Astrocyte (in vitro differentiated cells and primary cell): ENCODE measurements around the gene METTL9.

Source experiments
- EZH2 ChIP-seq: IDR thresholded peaks from 2 replicates; pipeline ENCODE4 v1.6.1; 2012; ENCODE audit warnings: mild to moderate bottlenecking, low read length, inconsistent platforms; ENCODE audit not compliant: insufficient read depth
- TF ChIP-seq, protein P1 (sequence below): IDR thresholded peaks from 2 replicates; pipeline ENCODE4 v1.5.1; 2011; ENCODE audit warnings: low read depth, mild to moderate bottlenecking, inconsistent platforms, low read length, moderate library complexity; ENCODE audit not compliant: insufficient read depth

GRCh38 chr16:21683184-21683583 is 83.8 kb downstream of the METTL9 start:
- TF ChIP-seq, protein P1, sequence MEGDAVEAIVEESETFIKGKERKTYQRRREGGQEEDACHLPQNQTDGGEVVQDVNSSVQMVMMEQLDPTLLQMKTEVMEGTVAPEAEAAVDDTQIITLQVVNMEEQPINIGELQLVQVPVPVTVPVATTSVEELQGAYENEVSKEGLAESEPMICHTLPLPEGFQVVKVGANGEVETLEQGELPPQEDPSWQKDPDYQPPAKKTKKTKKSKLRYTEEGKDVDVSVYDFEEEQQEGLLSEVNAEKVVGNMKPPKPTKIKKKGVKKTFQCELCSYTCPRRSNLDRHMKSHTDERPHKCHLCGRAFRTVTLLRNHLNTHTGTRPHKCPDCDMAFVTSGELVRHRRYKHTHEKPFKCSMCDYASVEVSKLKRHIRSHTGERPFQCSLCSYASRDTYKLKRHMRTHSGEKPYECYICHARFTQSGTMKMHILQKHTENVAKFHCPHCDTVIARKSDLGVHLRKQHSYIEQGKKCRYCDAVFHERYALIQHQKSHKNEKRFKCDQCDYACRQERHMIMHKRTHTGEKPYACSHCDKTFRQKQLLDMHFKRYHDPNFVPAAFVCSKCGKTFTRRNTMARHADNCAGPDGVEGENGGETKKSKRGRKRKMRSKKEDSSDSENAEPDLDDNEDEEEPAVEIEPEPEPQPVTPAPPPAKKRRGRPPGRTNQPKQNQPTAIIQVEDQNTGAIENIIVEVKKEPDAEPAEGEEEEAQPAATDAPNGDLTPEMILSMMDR = no peak
- no peak for TF ChIP-seq EZH2
